TTC549 (cell line): ENCODE results near the gene TAOK3.
"Not testable (repeated sequence)": the region's sequence is repeated elsewhere in the genome, so short reads cannot be mapped to it uniquely, and the experiment has no call there.

ENCODE experiments used
- FAIRE-seq: peaks from 2 replicates; lab custom pipeline; 2012; peaks lifted over from hg19 to GRCh38; lab: Jason Lieb, UNC

TAOK3 gene

GRCh38 chr12:118129436-118129835 is 243.3 kb downstream of the TAOK3 start:
- not testable (repeated sequence) for FAIRE-seq

- no peak for FAIRE-seq
Measured at GRCh38 chr12:118127867-118128266, 244.8 kb downstream of the TAOK3 start.

GRCh38 chr12:118126119-118126757 is 246.5 kb downstream of the TAOK3 start:
- FAIRE-seq: no peak

GRCh38 chr12:118125743-118126118 is 247.0 kb downstream of the TAOK3 start:
- no peak for FAIRE-seq

- FAIRE-seq: no peak
Measured at GRCh38 chr12:118124333-118124874, 248.3 kb downstream of the TAOK3 start.

- FAIRE-seq: no peak
Measured at GRCh38 chr12:118122264-118122663, 250.4 kb downstream of the TAOK3 start.

- FAIRE-seq: no peak
Measured at GRCh38 chr12:118120579-118121363, 251.9 kb downstream of the TAOK3 start.

- FAIRE-seq: no peak
Measured at GRCh38 chr12:118119449-118119879, 253.2 kb downstream of the TAOK3 start.

GRCh38 chr12:118109088-118109487 is 263.6 kb downstream of the TAOK3 start:
- FAIRE-seq: no peak

GRCh38 chr12:118107694-118108093 is 265.0 kb downstream of the TAOK3 start:
- FAIRE-seq: no peak

- FAIRE-seq: no peak
Measured at GRCh38 chr12:118107011-118107410, 265.7 kb downstream of the TAOK3 start.

- no peak for FAIRE-seq
Measured at GRCh38 chr12:118103601-118104382, 268.9 kb downstream of the TAOK3 start, which contains the start of gene VSIG10. VSIG10 (minus strand) TSS chr12:118104011; CDS start chr12:118103671, 340 bp downstream.

GRCh38 chr12:118103201-118103600 is 269.5 kb downstream of the TAOK3 start:
- FAIRE-seq: no peak

GRCh38 chr12:118102609-118103008 is 270.1 kb downstream of the TAOK3 start:
- FAIRE-seq: no peak

- no peak for FAIRE-seq
Measured at GRCh38 chr12:118102070-118102469, 270.6 kb downstream of the TAOK3 start.

- FAIRE-seq: no peak
Measured at GRCh38 chr12:118101051-118101450, 271.7 kb downstream of the TAOK3 start.
